HG03565 (cell line): ENCODE measurements around the gene AKR1C3.
"Not testable (repeated sequence)": the region's sequence is repeated elsewhere in the genome, so short reads cannot be mapped to it uniquely, and the experiment has no call there.

Source experiments
- ATAC-seq: cut with Tn5 transposase; IDR thresholded peaks from one replicate; pipeline ENCODE4 v1.9.1; 2021; ENCODE audit warnings: mild to moderate bottlenecking, moderate library complexity; ENCODE audit not compliant: unreplicated experiment

AKR1C3 gene

DNA sequence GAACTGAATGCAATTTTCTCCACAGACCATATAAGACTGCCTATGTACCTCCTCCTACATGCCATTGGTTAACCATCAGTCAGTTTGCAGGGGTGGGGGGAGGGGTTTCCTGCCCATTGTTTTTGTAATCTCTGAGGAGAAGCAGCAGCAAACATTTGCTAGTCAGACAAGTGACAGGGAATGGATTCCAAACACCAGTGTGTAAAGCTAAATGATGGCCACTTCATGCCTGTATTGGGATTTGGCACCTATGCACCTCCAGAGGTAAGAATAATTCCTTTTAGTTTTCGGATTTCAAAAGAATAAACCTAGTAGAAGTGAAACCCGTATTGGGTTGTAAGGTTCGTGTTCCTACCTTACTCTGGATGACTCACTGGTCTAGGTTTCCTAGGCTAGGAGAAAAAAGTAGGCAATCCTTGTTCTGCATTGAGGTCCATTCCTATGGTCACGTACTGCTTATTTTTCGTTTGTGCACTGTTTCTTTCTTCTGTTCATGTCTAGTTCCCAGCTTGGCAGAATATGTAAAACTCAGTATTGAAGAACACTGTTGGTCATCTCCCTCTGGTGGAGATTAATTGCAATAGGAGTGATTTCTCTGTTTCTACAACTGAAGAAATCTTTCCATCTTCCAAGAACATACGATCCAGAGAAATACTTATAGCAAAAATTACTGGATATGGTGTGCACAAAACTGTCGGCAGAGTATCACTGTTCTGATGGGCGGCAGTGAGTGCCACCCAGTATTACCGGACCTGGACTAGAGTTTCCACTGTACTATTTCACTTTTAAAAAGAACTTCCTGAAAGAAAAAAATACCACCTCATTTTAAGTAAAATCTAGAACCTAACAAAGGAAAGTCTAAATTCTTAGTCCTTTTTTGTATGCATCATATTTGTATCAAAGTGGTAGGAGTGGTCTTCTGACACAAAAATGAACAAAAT, at the start of gene AKR1C3:
AKR1C3 (plus strand) TSS at position 150 of the 941 bp plus-strand sequence; CDS start at position 181, 31 bp downstream.
- no peak for ATAC-seq

DNA sequence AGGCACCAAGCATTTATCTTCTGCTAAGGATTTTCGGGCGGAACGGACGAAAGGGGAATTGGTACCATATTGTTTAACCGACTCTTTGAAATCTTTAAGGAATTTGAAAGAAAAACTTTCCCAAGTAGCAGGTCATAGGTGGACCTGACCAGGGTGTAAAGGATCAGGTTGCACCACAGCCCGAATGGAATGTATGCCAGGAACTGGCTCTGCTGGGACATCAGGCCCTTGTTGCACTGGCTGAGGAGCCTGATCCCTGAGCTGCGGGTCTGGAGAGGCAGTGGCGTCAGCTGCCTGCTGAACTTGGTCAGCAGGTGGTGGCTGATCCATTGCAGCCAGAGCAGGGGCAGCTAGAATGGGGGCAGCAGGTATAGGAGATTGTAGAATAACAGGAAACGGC, 49.1 kb upstream of the AKR1C3 start:
- no peak for ATAC-seq

DNA sequence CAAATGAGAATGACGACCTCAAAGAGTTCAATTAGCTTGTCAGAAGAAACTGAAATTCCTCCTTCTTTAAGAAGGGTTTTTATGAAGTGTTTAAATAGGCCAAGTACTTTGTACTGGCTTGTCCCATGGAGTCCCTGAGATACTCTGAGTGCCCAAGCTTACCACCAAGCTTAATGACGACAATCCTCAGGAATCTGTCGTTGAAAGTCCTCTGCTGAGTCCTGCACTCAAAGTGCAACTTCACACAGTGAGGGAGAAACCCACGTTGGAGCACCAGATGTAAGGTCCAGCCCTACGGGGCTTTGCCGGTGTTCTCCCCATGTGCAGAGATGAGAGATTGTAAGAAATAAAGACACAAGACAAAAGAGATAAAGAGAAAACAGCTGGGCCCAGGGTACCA, 47.8 kb upstream of the AKR1C3 start:
- ATAC-seq, result no peak

DNA sequence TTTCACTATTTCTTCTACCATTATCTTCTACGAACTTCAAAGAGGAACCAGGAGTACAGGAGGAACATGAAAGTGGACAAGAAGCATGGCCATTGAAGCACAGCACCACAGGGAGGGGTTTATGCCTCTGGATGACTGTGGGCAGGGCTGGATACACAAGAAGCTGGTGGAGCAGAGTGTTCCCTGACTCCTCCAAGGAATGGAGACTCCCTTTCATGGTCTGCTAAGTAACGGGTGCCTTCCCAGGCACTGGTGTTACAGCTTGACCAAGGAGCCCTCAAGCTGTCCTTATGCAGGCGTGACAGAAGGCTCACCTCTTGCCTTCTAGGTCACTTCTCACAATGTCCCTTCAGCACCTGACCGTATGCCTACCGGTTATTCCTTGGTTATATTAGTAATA, 47.2 kb upstream of the AKR1C3 start:
- ATAC-seq, result not testable (repeated sequence)

DNA sequence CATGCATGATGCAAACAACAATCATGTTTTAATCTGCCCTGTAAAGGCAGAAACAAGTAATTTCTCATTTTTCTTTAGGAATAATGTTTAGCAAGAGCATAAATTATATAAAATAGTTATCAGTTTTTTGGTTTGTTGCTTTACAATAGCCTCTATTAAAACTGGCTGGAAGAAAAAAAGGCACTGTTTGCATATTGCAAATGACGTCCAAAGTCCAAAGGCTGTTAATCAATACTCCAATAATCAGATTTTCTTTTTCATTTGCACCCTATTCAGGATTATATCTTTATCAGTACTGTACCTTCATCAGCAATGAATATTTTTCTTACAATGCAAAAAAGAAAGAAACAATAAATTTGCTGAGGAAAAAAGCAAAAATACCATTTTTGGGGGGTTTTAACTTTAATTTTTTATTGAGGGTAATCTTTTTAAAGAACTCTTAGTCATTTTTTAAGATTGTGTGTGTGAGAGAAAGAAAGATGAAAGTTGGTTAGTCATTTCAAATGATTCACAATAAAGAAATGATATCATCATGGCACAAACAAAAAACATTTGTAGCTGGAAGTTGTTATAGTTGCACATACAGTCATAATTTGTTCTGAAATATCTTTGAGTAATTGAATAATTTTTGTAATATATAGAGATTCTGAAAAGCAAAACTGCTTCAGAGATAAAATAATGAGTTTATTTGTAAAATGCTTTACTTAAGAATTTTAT, 46.1 kb upstream of the AKR1C3 start:
- no peak for ATAC-seq

DNA sequence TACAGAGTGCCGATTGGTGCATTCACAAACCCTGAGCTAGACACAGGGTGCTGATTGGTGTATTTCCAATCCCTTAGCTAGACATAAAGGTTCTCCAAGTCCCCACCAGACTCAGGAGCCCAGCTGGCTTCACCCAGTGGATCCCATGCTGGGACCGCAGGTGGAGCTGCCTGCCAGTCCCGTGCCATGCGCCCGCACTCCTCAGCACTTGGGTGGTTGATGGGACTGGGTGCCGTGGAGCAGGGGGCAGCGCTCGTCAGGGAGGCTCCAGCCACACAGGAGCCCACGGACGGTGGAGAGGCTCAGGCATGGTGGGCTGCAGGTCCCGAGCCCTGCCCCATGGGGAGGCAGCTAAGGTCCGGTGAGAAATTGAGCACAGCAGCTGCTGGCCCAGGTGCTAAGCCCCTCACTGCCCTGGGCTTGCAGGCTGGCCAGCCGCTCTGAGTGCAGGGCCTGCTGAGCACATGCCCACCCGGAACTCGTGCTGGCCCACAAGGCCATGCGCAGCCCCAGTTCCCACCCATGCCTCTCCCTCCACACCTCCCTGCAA, 41.2 kb upstream of the AKR1C3 start:
- ATAC-seq, result not testable (repeated sequence)

DNA sequence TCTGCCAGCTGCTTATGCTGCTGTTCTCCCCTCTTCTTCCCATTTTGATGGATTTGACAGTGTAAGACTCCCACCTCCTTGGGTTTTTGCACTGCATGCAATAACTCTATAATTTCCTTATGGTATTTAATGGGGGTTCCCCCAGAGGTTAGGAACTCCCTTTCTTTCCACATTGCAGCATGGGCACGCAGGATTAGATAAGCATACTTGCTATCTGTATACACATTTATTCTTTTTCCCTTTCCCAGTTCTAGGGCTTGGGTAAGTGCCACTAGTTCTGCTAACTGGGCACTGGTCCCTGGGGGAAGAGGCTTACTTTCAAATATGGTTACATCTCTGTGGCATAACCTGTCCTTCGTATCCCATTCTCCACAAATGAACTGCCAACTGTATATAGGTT, 39.4 kb upstream of the AKR1C3 start:
- not testable (repeated sequence) for ATAC-seq

DNA sequence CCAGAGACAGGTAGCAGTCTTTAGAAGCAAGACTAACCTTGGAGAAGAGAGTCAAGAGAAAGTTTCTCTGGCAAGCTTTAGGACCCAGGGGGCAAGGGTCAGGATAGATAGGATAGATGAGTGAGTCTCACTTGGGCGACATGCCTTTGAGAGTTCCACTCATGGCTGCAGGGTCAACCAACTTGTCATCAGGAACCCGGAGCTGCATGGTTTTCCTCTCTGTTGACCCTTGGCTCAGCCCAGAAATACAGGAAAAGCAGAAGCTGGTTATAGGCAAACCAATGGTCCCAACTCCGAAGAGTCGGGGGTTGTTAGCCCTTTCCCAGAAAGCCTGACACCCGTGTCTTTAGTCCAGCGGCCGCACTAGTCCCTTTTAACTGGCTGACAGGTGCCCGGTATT, 34.9 kb upstream of the AKR1C3 start:
- not testable (repeated sequence) for ATAC-seq

DNA sequence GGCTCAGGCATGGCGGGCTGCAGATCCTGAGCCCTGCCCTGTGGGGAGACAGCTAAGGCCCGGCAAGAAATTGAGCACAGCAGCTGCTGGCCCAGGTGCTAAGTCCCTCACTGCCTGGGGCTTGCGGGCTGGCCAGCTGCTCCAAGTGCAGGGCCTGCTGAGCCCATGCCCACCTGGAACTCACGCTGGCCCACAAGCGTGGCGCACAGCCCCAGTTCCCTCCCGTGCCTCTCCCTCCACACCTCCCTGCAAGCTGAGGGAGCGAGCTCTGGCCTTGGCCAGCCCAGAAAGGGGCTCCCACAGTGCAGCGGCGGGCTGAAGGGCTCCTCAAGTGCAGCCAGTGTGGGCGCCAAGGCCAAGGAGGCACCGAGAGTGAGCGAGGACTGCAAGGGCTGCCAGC, 33.4 kb upstream of the AKR1C3 start:
- ATAC-seq, result not testable (repeated sequence)

DNA sequence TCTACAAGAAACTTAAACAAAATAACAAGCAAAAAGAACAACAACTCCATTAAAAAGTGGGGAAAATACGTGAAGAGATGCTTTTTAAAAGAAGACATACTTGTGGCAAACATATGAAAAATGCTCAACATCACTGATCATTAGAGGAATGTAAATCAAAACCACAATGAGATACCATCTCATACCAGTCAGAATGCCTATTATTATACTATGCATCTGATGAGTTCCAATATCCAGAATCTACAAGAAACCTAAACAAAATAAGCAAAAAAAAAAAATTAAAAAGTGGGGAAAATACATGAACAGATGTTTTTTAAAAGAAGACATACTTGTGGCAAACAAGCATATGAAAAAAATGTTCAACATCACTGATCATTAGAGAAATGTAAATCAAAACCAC, 29.6 kb upstream of the AKR1C3 start:
- ATAC-seq, result no peak

DNA sequence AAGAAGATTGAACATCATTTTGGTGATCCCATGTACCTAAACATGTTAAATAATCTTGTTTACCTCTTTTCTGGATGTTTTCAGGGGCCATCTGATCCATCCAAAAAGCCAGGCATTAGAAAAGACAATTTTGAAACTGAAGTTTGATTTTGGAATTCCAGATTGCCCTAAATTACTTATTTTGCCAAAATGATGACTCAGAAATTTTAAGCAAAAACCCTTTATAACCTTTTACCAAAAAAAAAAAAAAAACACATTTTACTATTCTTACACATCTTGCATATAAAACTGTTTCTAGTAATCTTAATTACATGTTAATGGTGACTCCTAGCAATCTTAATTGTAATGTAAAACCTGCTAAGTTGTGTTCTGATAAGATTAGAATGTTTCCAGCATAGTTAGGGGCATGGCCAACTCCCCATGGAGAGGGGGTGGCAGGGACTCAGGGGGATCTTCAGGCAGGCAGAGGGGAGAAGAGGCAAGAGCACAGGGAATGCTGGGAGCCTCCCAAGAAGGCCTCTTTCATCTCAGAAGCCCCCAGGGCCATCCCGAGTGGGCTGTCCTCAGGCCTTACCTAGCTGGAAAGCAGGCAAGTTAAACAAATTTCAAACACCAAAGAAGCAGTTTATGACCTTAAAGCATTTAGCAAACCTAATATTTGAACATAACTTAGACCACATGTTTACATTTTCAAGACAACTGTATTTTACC, 25.8 kb upstream of the AKR1C3 start:
- ATAC-seq, result no peak

DNA sequence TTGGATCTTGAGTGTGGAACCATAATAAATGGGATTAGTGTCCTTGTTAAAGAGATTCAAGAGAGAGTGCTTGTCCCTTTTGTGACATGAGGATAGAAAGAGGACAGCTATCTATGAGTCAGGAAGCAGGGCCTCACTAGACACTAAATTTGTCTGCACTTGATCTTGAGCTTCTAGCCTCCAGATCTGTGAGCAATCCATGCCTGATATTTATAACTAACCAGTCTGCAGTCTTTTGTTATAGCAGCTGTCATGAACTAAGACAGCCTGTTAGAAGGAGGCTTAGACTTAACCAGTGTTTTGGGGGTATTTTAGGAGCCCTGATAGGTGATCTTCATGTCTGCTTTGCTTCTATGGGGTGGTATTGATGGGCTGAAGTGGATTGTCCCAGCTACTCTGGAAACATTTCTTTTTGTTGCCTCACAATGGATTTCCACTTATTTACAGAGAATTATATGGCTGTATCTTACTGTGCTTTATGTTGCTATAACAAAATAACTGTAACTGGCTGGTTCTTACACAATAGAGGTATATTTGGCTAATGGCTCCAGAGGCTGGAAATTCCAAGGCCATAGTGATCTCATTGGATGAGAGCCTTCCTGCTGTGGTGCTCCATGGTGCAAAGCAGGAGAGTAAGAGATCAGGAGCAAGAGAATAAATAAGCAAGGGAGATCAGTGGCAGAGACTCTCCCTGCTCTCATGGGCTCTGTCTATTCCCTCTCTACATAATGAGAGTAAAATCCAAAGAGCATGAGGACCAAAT, 23.4 kb upstream of the AKR1C3 start:
- ATAC-seq, result no peak

DNA sequence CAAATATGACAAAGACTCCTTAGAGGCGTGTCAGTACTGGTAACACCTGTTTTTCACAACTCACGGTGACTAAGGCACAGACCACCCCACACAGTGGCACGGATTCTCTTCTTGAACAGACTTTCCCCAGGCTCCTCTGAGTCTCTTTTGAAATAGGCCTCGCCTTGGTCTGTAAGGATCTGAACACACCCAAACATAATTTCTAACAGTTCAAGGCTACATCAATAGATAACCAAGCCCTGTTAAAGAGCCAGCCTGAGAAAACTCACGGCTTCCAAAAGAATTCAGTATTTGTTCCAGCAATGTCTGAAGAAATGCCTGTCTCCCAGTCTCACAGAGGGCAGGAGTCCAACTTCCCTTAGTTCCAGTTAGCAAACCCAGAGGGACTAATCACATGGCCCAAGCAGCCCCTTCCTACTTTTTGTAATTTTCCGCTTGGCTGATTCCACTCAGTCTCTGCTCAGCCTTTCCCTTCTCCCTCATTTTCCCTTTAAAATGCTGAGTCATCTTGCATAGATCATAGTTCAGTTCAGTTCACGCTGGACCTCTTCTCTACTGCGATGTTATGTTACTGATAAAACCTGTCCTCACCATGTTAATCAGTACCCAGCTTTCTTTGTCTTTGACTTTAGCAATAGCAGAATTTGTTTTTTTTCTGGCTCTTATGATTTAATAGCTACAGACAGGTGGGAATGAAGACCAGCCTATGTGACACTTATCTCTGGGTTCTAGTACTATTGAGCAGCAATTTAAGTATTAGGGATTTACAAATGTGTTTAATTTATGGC, 22.6 kb upstream of the AKR1C3 start:
- no peak for ATAC-seq

DNA sequence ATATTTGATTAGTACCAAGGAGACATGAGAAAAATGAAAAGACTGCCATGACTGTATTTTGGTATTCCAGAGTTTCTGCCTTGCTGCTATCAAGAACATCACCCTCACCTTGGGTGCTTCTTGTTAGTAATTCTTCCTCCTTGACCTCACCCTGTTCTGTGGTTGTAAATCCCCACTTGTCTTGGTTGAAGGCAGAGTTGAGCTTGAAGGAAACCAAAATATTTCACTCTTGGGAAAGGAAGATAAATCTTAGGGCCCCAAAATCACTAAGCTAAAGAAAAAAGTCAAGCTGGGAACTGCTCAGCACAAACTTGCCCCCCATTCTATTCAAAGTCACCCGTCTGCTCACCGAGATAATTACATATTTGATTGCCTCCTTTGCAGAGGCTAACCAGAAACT, 20.6 kb upstream of the AKR1C3 start:
- ATAC-seq, result no peak

DNA sequence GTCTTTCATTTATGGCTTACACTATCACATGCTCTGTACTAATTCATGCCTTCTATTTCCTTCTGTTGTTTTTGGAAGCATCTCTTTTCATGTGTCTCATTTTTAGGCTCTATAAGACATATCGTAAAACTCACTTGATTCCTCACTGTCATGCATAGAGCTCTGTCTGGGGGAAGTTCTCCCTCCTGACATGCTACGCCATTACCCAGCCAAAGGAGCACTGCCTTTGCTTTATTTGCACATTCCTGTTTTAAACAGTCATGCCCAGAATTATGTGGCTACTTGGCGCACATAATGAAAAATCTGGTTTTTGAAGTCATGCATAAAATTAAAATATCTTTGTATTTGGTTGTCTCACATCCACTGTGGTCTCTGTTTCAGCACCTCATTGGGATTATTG, 17.6 kb upstream of the AKR1C3 start:
- ATAC-seq, result no peak

DNA sequence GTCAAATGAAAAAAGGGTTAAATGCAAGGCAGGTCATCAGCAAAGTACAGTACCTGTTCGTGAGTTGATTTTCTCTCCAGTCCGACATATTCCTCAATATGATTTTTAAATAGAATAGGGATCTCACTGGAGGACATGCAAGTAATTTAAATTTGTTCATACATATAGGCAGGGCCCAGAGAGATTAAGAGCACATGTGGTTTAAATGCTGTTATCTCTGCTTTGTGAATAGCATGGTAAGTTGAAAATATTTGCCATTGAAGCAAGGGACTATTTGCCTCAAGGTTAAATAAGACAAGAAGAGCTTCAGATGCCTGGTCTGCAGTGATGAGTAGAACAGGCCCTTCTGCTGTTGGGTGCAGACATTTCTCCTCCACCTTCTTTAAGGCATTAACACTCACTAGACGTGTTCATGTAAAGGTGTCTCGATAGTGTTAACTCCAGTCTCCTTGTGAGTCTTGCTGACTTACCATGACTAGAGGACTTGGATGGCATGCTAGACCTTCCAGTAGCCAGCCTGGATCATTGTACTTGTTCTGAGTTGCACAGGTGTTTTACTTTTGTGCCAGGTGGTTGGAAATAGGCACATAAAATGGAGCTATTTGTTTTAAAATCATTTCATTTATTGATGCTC, 15.6 kb upstream of the AKR1C3 start:
- ATAC-seq, result no peak

DNA sequence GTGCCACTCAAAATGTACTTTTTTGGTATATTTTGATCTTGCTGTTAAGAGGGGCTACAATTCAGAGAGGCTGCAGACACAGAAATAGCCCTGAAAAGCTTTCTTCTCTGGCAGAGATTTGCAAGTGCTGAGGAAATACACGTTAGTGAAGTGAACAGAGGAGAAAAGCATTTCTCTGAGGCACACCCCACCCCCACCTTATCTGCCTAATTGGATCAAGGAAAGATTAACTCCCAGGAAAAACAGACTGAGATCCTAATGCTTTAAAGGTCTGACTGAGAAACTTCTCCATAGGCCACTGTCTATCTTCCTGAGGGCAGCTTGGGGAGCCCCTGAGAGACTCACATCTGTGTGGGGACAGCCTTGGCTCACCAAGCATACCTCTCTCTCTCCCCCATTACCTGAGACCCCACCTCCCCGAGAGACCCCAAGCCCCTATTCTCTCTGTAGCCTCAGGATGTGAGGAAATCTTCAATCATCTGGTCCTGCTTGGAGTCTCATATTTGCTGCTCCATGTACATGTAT, 14.8 kb upstream of the AKR1C3 start:
- no peak for ATAC-seq

DNA sequence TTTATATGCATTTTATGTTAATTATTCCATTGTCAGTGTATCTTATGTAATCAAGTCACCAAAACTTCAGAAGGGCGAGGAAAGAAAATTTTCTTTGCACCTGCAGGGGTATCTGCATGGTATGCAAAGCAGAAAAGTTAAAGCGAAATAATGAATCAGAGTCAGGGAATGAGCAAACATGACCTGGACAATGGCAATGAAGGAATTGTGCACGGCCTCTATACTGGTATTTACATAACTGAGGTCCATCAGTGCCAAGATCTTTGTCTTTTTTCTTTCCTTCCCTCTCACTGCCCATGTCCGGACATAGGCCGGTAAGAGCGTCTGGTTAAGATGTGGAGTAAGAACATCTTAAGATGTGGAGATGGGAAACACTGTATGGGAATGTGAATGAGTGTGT, 14.4 kb upstream of the AKR1C3 start:
- ATAC-seq, result no peak

DNA sequence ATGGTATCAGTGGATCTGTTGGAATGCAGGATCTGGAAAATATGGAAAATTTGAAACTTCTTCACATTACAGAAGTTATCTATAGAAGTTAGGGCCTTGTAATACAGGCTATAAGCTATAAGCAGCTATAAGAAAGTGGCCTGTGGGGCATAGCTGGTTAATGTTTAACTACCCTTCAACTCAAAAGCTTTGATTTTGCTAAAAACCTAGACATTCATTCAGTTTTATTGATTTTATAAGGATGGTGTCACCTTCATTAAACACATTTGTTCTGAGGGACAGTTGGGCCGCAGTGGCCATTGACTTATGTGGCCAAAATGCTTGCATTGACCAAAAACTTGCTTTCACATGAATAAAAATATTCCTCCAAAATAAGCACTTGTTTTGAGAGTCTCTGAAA, 13.1 kb upstream of the AKR1C3 start:
- ATAC-seq, result no peak
